ENCODE measurements around the gene COG5.

COG5 gene

GRCh38 chr7:107453388-107453787, 110.3 kb downstream of the COG5 start:
- no peak for DNase-seq

- no peak for DNase-seq
Measured at GRCh38 chr7:107450970-107451369, 112.8 kb downstream of the COG5 start.

GRCh38 chr7:107446988-107447387, 116.7 kb downstream of the COG5 start:
- DNase-seq = no peak

- DNase-seq = no peak
Measured at GRCh38 chr7:107446531-107446930, 117.2 kb downstream of the COG5 start.

- DNase-seq = no peak
Measured at GRCh38 chr7:107442678-107443077, 121.0 kb downstream of the COG5 start.

GRCh38 chr7:107441581-107442422, 121.9 kb downstream of the COG5 start:
- no peak for DNase-seq

GRCh38 chr7:107439025-107439424, 124.7 kb downstream of the COG5 start:
- no peak for DNase-seq

- DNase-seq = no peak
Measured at GRCh38 chr7:107435749-107436148, 128.0 kb downstream of the COG5 start.

GRCh38 chr7:107432261-107432660, 131.5 kb downstream of the COG5 start:
- DNase-seq = no peak

- no peak for DNase-seq
Measured at GRCh38 chr7:107430057-107430456, 133.7 kb downstream of the COG5 start.

- DNase-seq = no peak
Measured at GRCh38 chr7:107428642-107429041, 135.1 kb downstream of the COG5 start.

- DNase-seq = no peak
Measured at GRCh38 chr7:107427462-107427861, 136.3 kb downstream of the COG5 start.

- no peak for DNase-seq
Measured at GRCh38 chr7:107414198-107414597, 149.5 kb downstream of the COG5 start.

- no peak for DNase-seq
Measured at GRCh38 chr7:107408349-107408748, 155.4 kb downstream of the COG5 start.

GRCh38 chr7:107405559-107405958, 158.2 kb downstream of the COG5 start:
- DNase-seq = no peak

- no peak for DNase-seq
Measured at GRCh38 chr7:107404740-107405537, 158.8 kb downstream of the COG5 start.

GRCh38 chr7:107398161-107398560, 165.6 kb downstream of the COG5 start:
- DNase-seq = no peak

- no peak for DNase-seq
Measured at GRCh38 chr7:107396990-107397389, 166.7 kb downstream of the COG5 start.

GRCh38 chr7:107396081-107396480, 167.6 kb downstream of the COG5 start:
- DNase-seq = no peak

- DNase-seq = no peak
Measured at GRCh38 chr7:107394831-107395230, 168.9 kb downstream of the COG5 start.

- no peak for DNase-seq
Measured at GRCh38 chr7:107394276-107394675, 169.4 kb downstream of the COG5 start.

GRCh38 chr7:107392830-107393229, 170.9 kb downstream of the COG5 start:
- DNase-seq = no peak

- no peak for DNase-seq
Measured at GRCh38 chr7:107390916-107391315, 172.8 kb downstream of the COG5 start.

- no peak for DNase-seq
Measured at GRCh38 chr7:107388604-107389003, 175.1 kb downstream of the COG5 start.
